HG02840 (cell line): Measurements from ENCODE around the gene ZNF618.

Experiments
- ATAC-seq: cut with Tn5 transposase; IDR thresholded peaks from one replicate; pipeline ENCODE4 v1.9.1; 2021; ENCODE audit warnings: mild to moderate bottlenecking, moderate library complexity, moderate number of reproducible peaks; ENCODE audit not compliant: unreplicated experiment, low FRiP score

Gene ZNF618

DNA sequence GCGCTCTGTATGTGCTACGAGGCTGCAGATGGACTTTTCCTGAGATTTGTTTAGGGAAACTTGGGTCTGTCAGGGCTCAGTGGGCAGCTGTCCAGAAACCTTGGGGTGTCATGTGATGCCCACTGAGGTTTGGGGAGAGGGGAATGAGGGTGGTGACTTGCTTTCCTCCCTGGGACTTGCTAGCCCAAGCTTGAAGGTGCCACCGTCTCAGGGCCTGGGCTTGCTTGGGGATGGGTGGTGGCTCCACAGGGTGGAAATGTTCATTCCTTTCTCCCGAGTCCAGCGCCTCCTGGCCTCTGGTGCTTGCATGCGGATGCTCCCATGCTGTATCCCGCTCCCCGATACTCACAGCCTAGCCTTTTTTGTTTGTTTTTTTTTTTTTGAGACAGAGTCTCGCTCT, 33.3 kb downstream of the ZNF618 start:
- ATAC-seq = no peak

GRCh38 chr9:113910036-113910639, 34.0 kb downstream of the ZNF618 start:
- ATAC-seq = no peak

GRCh38 chr9:113911850-113912557, 35.9 kb downstream of the ZNF618 start:
- ATAC-seq = no peak

- ATAC-seq = no peak
Measured at GRCh38 chr9:113912816-113913215, 36.7 kb downstream of the ZNF618 start.

DNA sequence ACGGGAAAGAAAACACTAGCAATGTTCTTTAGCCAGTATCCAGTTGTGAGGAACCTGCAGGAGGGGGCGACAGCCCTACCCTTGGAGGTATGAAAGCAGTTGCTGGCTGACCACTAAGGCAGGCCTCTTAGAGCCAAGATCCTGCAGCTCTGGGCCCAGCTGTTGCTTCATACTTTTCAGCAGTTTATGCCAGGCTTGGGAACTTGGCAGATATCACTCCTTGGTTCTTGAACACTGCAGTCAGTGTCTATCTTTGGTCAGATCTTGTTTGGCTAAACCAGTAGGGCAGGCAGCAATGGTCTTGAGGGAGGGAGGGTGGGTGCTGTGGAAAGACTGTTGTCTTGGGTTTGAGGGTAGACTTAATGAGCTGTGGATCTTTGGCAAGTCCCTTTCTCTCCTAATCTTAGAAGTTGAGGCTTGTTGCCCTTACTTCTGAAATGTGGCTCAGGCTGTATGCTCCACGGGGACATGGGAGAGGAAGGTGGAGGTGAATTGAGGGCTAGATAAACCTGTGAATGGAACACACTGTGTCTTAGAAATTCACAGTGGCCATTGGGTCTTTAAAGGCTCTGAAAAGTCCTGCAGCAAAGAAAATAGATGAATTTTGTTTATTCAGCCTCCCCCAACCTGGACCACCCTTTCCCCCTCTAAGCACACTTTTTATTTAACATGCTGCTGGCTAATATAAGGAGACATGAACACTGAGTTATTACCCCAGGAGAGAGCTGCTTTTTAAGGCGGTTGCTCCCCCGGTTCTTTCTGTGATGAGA, 37.5 kb downstream of the ZNF618 start:
- ATAC-seq = no peak

DNA sequence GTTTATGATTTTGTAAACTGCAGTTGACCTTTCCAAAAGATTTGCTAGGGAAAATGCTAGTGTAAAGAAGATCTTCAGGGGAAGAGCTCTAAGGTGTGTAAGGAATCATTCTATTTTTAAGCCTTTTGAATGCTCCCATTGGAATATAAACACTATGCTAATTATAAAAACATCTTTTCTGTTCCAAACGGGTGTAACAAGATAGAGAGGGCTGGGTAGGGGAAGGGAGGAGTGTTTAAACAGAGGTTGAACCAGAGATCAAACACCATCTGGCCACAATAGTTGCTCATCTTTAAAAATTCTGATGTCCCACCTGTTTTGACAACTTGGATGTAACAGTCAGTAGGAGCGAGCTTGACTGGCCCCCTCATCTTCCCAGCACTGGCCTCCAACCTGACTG, 38.4 kb downstream of the ZNF618 start:
- no peak for ATAC-seq

- no peak for ATAC-seq
Measured at GRCh38 chr9:113915817-113916434, 39.8 kb downstream of the ZNF618 start.

DNA sequence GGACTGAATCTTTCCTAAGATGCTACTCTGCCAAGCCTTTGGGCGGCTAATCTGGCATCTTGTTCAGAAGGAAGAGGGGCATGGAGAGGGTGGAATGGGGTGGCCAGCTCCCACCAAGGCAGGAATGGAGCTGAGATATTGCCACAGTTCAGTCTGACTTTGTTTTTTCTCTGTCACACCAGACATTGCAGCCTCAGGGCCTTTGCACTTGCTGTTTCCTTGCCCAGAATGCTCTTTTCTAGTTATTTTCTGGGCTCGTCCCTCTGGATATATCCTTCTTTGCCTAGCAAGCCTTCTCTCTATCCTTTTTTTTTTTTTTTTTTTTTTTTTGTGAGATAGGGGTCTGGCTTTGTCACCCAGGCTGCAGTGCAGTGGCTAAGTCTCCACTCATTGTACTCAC, 40.8 kb downstream of the ZNF618 start:
- ATAC-seq = no peak

- ATAC-seq = no peak
Measured at GRCh38 chr9:113918697-113919350, 42.7 kb downstream of the ZNF618 start.

GRCh38 chr9:113919382-113919781, 43.3 kb downstream of the ZNF618 start:
- no peak for ATAC-seq

DNA sequence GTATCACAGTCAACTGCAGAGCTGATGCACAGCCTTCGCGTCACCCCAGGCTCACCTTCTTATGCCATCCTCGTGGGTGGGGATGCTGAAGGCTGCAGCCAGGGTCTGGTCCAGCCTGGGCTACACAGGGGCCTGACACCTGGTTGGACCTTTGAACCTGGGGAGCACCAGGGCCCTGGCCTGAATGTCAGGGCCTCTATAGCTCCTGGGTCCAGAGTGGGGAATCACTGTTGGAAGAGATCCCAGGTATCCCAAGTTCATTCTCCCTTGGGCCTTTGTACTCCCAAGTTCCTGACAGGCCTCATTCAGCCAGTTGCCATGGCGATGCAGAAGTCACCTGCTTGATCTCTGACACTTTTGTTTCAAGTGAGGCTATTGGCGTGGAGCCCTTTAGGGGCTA, 43.8 kb downstream of the ZNF618 start:
- no peak for ATAC-seq

- ATAC-seq = no peak
Measured at GRCh38 chr9:113920872-113921271, 44.8 kb downstream of the ZNF618 start.

GRCh38 chr9:113921396-113921925, 45.4 kb downstream of the ZNF618 start:
- no peak for ATAC-seq

DNA sequence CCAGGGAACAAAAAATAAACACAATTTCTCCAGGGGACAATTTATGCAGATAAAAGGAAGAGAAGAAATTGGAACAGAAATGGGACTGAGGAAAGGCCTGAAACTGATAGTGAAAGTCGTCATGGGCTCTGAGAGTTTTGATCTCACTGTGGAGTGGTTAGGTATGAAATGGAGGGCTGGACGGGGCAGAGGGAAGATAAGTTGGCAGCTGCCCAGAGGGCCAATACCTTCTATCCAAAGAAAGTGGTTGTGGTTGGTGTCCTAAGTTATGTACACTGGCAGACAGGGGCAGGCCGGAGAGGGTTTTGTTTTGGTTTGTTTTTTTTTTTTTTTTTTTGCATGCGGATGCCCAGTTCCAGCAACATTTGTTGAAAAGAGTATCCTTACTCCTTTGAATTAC, 46.1 kb downstream of the ZNF618 start:
- no peak for ATAC-seq

DNA sequence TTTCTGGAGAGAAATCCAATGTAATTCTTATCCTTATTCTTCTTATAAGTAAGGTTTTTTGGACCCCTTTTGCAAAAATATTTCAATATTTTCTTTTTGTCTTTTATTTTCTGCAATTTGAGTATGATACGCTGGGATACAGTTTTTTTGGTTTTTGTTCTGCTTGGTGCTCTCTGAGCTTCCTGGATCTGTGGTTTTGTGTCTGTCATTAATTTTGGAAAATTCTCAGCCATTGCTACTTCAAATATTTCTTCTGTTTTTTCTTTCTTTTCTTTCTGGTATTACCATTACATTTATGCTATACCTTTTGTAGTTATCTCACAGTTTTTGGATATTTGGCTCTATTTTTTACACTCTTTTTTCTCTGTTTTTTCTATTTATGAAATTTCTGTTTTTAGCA, 50.1 kb downstream of the ZNF618 start:
- ATAC-seq = no peak

- ATAC-seq = no peak
Measured at GRCh38 chr9:113927277-113927676, 51.2 kb downstream of the ZNF618 start.

- ATAC-seq = no peak
Measured at GRCh38 chr9:113928269-113928668, 52.2 kb downstream of the ZNF618 start.

DNA sequence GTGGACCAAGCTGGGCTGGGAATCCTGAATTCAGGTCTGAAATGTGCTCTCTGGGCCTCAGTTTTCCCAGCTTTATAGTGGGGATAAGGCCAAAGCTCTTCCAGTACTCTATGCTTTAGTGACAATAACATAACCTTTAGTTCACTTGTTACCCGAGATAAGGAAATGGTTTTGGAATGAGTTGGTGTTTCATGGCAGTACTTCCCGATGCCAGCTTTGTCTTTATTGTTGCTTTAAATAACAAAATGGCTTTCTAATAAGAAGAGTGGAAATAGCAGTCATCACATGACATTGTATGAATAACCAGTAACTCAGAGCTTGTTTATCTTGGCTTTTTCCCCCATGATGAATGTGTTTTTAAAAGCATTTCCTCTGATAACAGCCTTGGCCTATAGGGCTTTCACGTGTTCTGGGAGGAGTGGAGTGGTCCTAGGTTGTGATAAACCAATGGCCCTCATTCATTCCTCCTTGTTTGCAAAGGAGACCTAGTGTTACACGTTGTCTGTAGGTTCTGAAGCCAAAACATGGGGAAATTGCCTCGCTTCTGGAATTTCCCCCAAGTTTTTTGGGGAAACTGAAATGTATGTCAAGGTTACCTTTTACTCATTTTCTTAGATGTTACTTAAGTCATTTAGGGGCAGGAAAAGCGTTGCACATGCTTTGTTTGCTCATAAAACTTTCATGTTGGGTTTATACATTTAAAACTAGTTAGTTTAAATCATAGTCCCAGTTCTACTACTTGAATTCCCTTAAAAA, 53.7 kb downstream of the ZNF618 start:
- ATAC-seq = no peak

DNA sequence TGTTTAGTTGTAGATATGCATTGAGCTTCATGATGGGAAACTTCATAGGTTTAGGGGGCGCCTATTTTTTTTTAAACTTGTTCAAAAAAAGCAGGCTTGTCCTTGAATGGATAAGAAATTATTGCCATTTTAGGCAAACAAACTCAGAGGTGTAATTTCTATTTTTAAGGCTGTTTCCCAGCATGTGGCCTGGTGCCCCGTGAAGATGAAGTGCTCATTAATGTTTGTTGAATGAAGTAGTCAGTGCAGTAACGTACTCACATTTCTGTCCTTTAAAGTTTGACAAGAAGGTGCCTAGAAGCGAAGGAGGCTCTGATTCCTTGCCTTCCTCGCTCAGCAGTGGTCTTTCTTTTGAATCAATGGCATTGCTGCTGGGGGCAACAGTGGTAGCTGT, 54.3 kb downstream of the ZNF618 start:
- ATAC-seq = no peak

DNA sequence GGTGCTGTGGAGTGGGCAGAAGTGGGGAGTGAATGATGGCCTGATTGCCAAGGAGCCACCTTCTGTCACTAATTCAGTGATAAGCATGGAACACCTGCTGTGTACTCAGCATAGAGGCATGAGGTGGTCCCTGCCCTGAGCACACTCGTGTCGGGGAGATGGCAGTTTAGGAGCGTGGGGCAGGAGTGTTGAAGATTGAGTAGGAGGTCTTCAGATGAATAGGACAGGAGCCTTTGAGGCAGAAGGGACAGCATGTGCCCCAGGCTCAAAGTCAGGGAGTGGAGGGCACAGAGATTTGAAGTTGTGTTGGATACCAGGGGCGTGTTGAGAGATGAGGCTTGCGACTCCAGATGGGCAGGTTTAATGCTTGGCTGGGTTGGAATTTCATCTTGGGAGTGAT, 55.0 kb downstream of the ZNF618 start:
- no peak for ATAC-seq
